Small intestine (tissue), 7 donors: Measurements from ENCODE around the gene NDFIP2. TPM values are rescaled to one million over a fixed set of nuclear protein-coding genes. Genes with fewer than 3 reads are reported as not detected.
A peak's percentile ranks its signal among the peaks of the same experiment; 100 is the strongest.

ENCODE experiments used
- DNase-seq, 2 donors: peaks; one replicate each; pipeline versions ENCODE4 v3.0.0 to v3.0.0-alpha.2; 2013
- FAIRE-seq: peaks from 2 replicates; lab custom pipeline; 2012; peaks lifted over from hg19 to GRCh38; lab: Jason Lieb, UNC
- H3K27ac ChIP-seq, 3 donors: one replicate each; pipeline ENCODE4 v1.5.1; 2013; ENCODE audit warnings: low read length in 2 of 3, mild to moderate bottlenecking in 2 of 3, control low read depth in 1 of 3, inconsistent platforms in 1 of 3, low read depth in 1 of 3, moderate library complexity in 1 of 3
- H3K27me3 ChIP-seq, 3 donors: one replicate each; pipeline ENCODE4 v1.6.1; 2013; ENCODE audit warnings: low read length in 3 of 3, inconsistent platforms in 1 of 3; ENCODE audit not compliant: control insufficient read depth in 3 of 3, insufficient read depth in 3 of 3
- H3K36me3 ChIP-seq, 3 donors: one replicate each; pipeline ENCODE4 v1.6.1; 2013; ENCODE audit warnings: low read length in 3 of 3, inconsistent platforms in 1 of 3, low read depth in 1 of 3, mild to moderate bottlenecking in 1 of 3, moderate library complexity in 1 of 3; ENCODE audit not compliant: control insufficient read depth in 3 of 3, insufficient read depth in 2 of 3
- H3K4me1 ChIP-seq, 3 donors: one replicate each; pipeline ENCODE4 v1.6.1; 2013; ENCODE audit warnings: low read length in 2 of 3, inconsistent platforms in 1 of 3, low read depth in 1 of 3, mild to moderate bottlenecking in 1 of 3, moderate library complexity in 1 of 3; ENCODE audit not compliant: control insufficient read depth in 3 of 3, insufficient read depth in 2 of 3
- H3K4me3 ChIP-seq, 3 donors: one replicate each; pipeline ENCODE4 v1.5.1; 2013; ENCODE audit warnings: low read length in 3 of 3, control low read depth in 1 of 3, inconsistent platforms in 1 of 3, low read depth in 1 of 3, mild to moderate bottlenecking in 1 of 3, moderate library complexity in 1 of 3
- H3K9me3 ChIP-seq, 2 donors: one replicate each; pipeline ENCODE4 v1.6.1; 2013; ENCODE audit warnings: low read depth in 1 of 2, low read length in 1 of 2; ENCODE audit not compliant: control insufficient read depth in 2 of 2, insufficient read depth in 1 of 2
- WGBS, 3 donors: extraction: QIAGEN DNeasy Blood & Tissue Kit; methylation state at CpG; one replicate each; pipeline ENCODE4 v1.1.7; 2013; 5-methylcytosine and 5-hydroxymethylcytosine counted together
- polyA plus RNA-seq, 4 donors: library from polyadenylated mRNA; stranded (reverse) in 3 of 4; unstranded in 1 of 4; fragments of 200-250 nt in 3 of 4; fragments of 120-200 nt in 1 of 4; gene quantifications; one replicate each; pipeline versions ENCODE4 v1.2.1 to v1.2.3, GENCODE V29; 2013
- donor health status: healthy with polysubstance abuse.
- donor health status: control.
- donor health status: control.
- donor health status: Bipolar disorder and iron deficiency.
- donor health status: healthy.

Gene NDFIP2
- polyA plus RNA-seq, 4 donors: 34.6 to 96.9 (median 48.1) TPM

- no peak overlapping the region for H3K4me3 ChIP-seq
- no peak overlapping the region for H3K27ac ChIP-seq
- H3K4me1 ChIP-seq: no peaks in the 10 kb centered on the region
- H3K27me3 ChIP-seq: no peaks in the 10 kb centered on the region
- DNase-seq (no peak), FAIRE-seq (no peak)
- H3K9me3 ChIP-seq: no peaks in the 10 kb centered on the region
- H3K36me3 ChIP-seq: no peaks in the 10 kb centered on the region
Observed at GRCh38 chr13:79462895-79463294, 18.1 kb upstream of the NDFIP2 start.

DNA sequence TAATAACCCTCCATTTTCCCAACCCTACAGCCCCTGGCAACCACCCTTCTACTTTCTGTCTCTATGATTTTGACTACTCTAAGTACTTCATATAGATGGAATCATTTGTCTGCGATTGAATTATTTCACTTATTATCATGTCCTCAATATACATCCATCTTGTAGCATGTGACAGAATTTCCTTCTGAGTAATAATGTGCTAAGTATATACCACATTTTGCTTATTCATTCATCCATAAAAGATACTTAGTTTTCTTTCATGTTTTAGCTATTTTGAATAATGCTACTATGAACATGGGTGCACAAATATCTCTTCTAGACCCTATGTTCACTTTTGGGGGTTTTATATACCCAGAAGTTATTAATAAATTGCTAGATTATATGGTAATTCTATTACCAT is 17.4 kb upstream of the NDFIP2 start:
- no peaks in the 10 kb centered on the region for H3K9me3 ChIP-seq
- no peak overlapping the region for H3K4me3 ChIP-seq
- WGBS, 3 donors: 84 to 96% (median 93%) methylated on average over 1 of the region's 1 CpG
- no peaks in the 10 kb centered on the region for H3K36me3 ChIP-seq
- H3K27me3 ChIP-seq: no peaks in the 10 kb centered on the region
- H3K4me1 ChIP-seq: no peaks in the 10 kb centered on the region
- FAIRE-seq (peak; percentile 39), DNase-seq (no peak)
- no peak overlapping the region for H3K27ac ChIP-seq

GRCh38 chr13:79466872-79467271 is 14.1 kb upstream of the NDFIP2 start:
- no peak overlapping the region for H3K27ac ChIP-seq
- DNase-seq (peak in 1 of 2 donors; percentile 16), FAIRE-seq (no peak)
- no peaks in the 10 kb centered on the region for H3K9me3 ChIP-seq
- H3K27me3 ChIP-seq: no peaks in the 10 kb centered on the region
- H3K36me3 ChIP-seq: no peaks in the 10 kb centered on the region
- 57 to 85% (median 66%) methylated on average over 2 of the region's 2 CpGs for WGBS, 3 donors
- H3K4me3 ChIP-seq: no peak overlapping the region
- H3K4me1 ChIP-seq: no peaks in the 10 kb centered on the region

DNA sequence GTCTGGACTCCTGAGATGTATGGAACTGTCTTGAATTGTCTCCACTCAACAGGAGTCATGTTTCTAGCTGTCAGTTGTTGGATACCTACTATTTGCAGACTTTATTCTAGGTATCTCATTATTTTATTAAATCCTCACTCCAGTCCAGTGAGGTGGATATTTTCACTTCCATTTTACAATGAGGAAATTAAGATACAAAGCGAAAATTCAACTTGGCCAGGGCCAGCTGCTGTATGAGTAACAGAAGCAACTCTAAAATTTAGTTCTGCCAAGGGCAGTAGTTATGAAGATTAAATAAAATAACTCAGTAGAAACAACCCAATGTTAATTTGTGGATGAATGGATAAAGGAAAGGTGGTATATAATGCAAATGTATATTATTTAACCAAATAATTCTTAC is 12.6 kb upstream of the NDFIP2 start:
- H3K4me1 ChIP-seq: no peaks in the 10 kb centered on the region
- no peaks in the 10 kb centered on the region for H3K9me3 ChIP-seq
- H3K36me3 ChIP-seq: no peaks in the 10 kb centered on the region
- WGBS, 3 donors: 83 to 93% (median 89%) methylated on average over 1 of the region's 1 CpG
- DNase-seq (no peak), FAIRE-seq (no peak)
- H3K27ac ChIP-seq: no peak overlapping the region
- H3K4me3 ChIP-seq: no peak overlapping the region
- H3K27me3 ChIP-seq: no peaks in the 10 kb centered on the region

GRCh38 chr13:79468819-79469218 is 12.1 kb upstream of the NDFIP2 start:
- WGBS, 3 donors: 84 to 94% (median 86%) methylated on average over 3 of the region's 3 CpGs
- Histone ChIP-seq H3K27me3 (no peaks in the 10 kb centered on the region), H3K4me3 (no peak overlapping the region), H3K36me3 (no peaks in the 10 kb centered on the region), H3K9me3 (no peaks in the 10 kb centered on the region), H3K4me1 (no peaks in the 10 kb centered on the region), H3K27ac (no peak overlapping the region)
- DNase-seq (no peak), FAIRE-seq (no peak)

DNA sequence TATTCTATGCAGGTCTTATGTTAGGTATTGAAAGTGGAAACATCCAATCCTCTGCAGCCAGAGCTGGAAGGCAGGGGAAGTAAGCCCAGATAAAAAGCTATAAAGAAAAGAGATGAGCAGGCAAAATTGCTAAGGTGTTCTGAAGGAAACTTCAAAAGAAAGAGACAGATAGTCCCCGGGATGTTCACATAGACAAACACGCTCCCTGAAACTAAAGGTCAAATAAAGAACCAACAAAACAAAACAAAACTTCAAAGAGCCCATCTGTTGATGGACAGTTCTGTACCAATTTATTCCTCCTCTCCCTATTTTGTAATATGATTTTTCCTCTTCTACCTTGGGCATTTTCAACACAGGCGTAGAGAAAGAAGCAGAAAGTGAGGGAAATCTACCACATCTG is 11.3 kb upstream of the NDFIP2 start:
- FAIRE-seq (no peak), DNase-seq (no peak)
- Histone ChIP-seq H3K4me1 (no peaks in the 10 kb centered on the region), H3K27ac (no peak overlapping the region), H3K9me3 (no peaks in the 10 kb centered on the region), H3K27me3 (no peaks in the 10 kb centered on the region), H3K4me3 (no peak overlapping the region), H3K36me3 (no peaks in the 10 kb centered on the region)
- whole genome bisulfite sequencing, 3 donors: 84 to 94% (median 92%) methylated on average over 3 of the region's 3 CpGs

GRCh38 chr13:79470666-79471065 is 10.3 kb upstream of the NDFIP2 start:
- H3K27me3 ChIP-seq: no peaks in the 10 kb centered on the region
- 93 to 96% (median 94%) methylated on average over 2 of the region's 2 CpGs for WGBS, 3 donors
- H3K9me3 ChIP-seq: no peaks in the 10 kb centered on the region
- no peak overlapping the region for H3K4me3 ChIP-seq
- no peak for FAIRE-seq
- DNase-seq: no peak
- H3K27ac ChIP-seq: no peak overlapping the region
- H3K36me3 ChIP-seq: no peaks in the 10 kb centered on the region
- no peaks in the 10 kb centered on the region for H3K4me1 ChIP-seq

DNA sequence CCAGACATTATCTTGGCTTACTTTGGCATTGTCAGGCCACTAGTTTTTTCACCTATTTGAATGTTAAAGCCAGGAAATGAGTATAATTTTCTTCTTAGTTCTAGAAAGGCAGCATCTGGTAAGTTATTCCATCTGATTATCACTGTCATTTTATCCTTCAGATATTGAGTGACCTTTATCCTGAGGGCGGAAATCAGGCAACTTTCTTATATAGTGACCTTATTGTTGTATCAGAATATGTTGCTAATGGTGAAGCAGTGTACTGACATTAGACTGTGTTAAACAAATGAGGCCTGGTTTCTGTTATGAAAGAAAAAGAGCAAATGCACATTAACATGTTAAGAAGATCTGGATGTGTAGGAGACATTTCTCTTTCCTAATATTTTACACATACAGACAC is 5.4 kb upstream of the NDFIP2 start:
- Histone ChIP-seq H3K4me1 (no peaks in the 10 kb centered on the region), H3K27ac (peak overlapping the region in 1 of 3 donors; percentile 55), H3K9me3 (no peaks in the 10 kb centered on the region), H3K36me3 (no peaks in the 10 kb centered on the region), H3K4me3 (no peak overlapping the region), H3K27me3 (no peaks in the 10 kb centered on the region)
- DNase-seq (peak in 1 of 2 donors; percentile 67), FAIRE-seq (no peak)
- 14 to 76% (median 36%) methylated on average over 1 of the region's 1 CpG for WGBS, 3 donors

DNA sequence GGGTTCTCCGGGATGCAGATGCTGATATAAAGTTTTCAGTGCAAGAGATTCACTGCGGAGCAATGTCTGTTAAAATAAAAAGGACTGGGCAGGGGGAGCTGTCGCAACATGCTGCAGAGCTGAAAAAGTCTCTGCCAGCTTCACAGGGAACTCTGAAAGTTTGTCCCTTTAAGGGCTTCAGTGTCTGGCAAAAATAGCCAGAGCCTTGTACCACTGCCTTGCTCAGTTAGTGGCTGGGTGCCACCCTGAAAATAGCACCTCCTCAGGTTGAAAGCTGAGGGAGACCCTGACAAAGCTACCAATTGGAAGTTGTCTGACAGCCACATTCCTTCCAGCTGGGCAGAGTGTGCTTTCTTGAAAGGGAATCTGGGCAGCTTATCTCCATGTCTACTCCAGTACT is 3.0 kb upstream of the NDFIP2 start:
- Histone ChIP-seq H3K4me3 (no peak overlapping the region), H3K27me3 (no peaks in the 10 kb centered on the region), H3K4me1 (no peaks in the 10 kb centered on the region), H3K9me3 (no peaks in the 10 kb centered on the region), H3K27ac (no peak overlapping the region), H3K36me3 (no peaks in the 10 kb centered on the region)
- 76 to 96% (median 88%) methylated on average over 3 of the region's 3 CpGs for WGBS, 3 donors
- DNase-seq (no peak), FAIRE-seq (no peak)
